ENCODE results near the gene SERPINB1. TPM values are rescaled to one million over a fixed set of nuclear protein-coding genes. Genes with fewer than 3 reads are reported as not detected.

SERPINB1 gene
- total and polyA plus RNA-seq, 2 experiments from 2014 or later: 5.6 to 6.5 TPM

DNA sequence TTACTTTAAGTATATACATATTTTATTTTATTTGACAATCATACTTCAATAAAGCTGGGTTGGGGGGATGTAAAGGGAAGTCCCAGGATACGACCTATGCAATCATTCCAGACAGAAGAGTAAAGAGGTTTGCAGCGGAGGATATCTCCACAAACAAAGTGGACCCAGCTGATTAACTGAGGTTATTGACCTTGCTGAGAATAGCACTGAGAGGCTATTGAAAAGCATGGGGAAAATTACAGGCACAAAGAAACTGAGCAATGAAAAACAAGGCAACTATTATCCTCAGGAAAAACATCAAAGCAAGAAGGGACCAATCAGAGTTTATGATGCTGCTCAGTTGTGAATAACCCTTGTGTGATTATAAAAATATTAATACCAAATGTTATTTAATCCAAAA, 32.6 kb downstream of the SERPINB1 start:
- Histone ChIP-seq H3F3A (replicated peaks; ENCODE audit: low read depth) (no peaks in the 10 kb centered on the region), H3K36me3 (ENCODE audit: insufficient read depth) (no peaks in the 10 kb centered on the region), H3K79me2 (replicated peaks; ENCODE audit: insufficient read depth) (no peaks in the 10 kb centered on the region), H3K9me2 (ENCODE audit: insufficient read depth) (no peaks in the 10 kb centered on the region), H3K4me2 (no peak overlapping the region), H3K4me3 (no peak overlapping the region), H4K20me1 (replicated peaks; ENCODE audit: insufficient read depth) (no peaks in the 10 kb centered on the region), H3K4me1 (ENCODE audit: insufficient read depth) (no peaks in the 10 kb centered on the region), H3K27me3 (ENCODE audit: insufficient read depth) (no peaks in the 10 kb centered on the region), H3K27ac (ENCODE audit: low read depth) (no peak overlapping the region), H2AFZ (no peak overlapping the region)
- H3K4me1 Mint-ChIP-seq: no peaks in the 10 kb centered on the region; the same call in 2 of the 3 replicates
- TF ChIP-seq EZH2 (IDR thresholded peaks at IDR 0.05; ENCODE audit: low read depth, unreplicated experiment) (no peak), ZNF114 (CRISPR knock-in tag; IDR thresholded peaks at IDR 0.05) (no peak), JUNB (IDR thresholded peaks at IDR 0.05; ENCODE audit: unreplicated experiment) (no peak)
- TF ChIP-seq, protein P1, sequence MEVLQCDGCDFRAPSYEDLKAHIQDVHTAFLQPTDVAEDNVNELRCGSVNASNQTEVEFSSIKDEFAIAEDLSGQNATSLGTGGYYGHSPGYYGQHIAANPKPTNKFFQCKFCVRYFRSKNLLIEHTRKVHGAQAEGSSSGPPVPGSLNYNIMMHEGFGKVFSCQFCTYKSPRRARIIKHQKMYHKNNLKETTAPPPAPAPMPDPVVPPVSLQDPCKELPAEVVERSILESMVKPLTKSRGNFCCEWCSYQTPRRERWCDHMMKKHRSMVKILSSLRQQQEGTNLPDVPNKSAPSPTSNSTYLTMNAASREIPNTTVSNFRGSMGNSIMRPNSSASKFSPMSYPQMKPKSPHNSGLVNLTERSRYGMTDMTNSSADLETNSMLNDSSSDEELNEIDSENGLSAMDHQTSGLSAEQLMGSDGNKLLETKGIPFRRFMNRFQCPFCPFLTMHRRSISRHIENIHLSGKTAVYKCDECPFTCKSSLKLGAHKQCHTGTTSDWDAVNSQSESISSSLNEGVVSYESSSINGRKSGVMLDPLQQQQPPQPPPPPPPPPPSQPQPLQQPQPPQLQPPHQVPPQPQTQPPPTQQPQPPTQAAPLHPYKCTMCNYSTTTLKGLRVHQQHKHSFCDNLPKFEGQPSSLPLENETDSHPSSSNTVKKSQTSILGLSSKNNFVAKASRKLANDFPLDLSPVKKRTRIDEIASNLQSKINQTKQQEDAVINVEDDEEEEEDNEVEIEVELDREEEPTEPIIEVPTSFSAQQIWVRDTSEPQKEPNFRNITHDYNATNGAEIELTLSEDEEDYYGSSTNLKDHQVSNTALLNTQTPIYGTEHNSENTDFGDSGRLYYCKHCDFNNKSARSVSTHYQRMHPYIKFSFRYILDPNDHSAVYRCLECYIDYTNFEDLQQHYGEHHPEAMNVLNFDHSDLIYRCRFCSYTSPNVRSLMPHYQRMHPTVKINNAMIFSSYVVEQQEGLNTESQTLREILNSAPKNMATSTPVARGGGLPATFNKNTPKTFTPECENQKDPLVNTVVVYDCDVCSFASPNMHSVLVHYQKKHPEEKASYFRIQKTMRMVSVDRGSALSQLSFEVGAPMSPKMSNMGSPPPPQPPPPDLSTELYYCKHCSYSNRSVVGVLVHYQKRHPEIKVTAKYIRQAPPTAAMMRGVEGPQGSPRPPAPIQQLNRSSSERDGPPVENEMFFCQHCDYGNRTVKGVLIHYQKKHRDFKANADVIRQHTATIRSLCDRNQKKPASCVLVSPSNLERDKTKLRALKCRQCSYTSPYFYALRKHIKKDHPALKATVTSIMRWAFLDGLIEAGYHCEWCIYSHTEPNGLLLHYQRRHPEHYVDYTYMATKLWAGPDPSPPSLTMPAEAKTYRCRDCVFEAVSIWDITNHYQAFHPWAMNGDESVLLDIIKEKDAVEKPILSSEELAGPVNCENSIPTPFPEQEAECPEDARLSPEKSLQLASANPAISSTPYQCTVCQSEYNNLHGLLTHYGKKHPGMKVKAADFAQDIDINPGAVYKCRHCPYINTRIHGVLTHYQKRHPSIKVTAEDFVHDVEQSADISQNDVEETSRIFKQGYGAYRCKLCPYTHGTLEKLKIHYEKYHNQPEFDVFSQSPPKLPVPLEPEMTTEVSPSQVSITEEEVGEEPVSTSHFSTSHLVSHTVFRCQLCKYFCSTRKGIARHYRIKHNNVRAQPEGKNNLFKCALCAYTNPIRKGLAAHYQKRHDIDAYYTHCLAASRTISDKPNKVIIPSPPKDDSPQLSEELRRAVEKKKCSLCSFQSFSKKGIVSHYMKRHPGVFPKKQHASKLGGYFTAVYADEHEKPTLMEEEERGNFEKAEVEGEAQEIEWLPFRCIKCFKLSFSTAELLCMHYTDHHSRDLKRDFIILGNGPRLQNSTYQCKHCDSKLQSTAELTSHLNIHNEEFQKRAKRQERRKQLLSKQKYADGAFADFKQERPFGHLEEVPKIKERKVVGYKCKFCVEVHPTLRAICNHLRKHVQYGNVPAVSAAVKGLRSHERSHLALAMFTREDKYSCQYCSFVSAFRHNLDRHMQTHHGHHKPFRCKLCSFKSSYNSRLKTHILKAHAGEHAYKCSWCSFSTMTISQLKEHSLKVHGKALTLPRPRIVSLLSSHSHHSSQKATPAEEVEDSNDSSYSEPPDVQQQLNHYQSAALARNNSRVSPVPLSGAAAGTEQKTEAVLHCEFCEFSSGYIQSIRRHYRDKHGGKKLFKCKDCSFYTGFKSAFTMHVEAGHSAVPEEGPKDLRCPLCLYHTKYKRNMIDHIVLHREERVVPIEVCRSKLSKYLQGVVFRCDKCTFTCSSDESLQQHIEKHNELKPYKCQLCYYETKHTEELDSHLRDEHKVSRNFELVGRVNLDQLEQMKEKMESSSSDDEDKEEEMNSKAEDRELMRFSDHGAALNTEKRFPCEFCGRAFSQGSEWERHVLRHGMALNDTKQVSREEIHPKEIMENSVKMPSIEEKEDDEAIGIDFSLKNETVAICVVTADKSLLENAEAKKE (CRISPR knock-in tag; IDR thresholded peaks at IDR 0.05): no peak
- TF ChIP-seq, protein P2, sequence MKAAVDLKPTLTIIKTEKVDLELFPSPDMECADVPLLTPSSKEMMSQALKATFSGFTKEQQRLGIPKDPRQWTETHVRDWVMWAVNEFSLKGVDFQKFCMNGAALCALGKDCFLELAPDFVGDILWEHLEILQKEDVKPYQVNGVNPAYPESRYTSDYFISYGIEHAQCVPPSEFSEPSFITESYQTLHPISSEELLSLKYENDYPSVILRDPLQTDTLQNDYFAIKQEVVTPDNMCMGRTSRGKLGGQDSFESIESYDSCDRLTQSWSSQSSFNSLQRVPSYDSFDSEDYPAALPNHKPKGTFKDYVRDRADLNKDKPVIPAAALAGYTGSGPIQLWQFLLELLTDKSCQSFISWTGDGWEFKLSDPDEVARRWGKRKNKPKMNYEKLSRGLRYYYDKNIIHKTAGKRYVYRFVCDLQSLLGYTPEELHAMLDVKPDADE (IDR thresholded peaks at IDR 0.05): no peak
- TF ChIP-seq, protein P3, sequence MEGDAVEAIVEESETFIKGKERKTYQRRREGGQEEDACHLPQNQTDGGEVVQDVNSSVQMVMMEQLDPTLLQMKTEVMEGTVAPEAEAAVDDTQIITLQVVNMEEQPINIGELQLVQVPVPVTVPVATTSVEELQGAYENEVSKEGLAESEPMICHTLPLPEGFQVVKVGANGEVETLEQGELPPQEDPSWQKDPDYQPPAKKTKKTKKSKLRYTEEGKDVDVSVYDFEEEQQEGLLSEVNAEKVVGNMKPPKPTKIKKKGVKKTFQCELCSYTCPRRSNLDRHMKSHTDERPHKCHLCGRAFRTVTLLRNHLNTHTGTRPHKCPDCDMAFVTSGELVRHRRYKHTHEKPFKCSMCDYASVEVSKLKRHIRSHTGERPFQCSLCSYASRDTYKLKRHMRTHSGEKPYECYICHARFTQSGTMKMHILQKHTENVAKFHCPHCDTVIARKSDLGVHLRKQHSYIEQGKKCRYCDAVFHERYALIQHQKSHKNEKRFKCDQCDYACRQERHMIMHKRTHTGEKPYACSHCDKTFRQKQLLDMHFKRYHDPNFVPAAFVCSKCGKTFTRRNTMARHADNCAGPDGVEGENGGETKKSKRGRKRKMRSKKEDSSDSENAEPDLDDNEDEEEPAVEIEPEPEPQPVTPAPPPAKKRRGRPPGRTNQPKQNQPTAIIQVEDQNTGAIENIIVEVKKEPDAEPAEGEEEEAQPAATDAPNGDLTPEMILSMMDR (conservative IDR thresholded peaks at IDR 0.05; ENCODE audit: low read depth in 2 of 2): no peak
- no peak overlapping the region for H3K4me3 Mint-ChIP-seq
- peaks cover 10% of the 10 kb centered on the region for H3K27me3 Mint-ChIP-seq (ENCODE audit: insufficient read depth, low read depth, poor library complexity)
- H3K9me3 Mint-ChIP-seq: no peaks in the 10 kb centered on the region
- H3K36me3 Mint-ChIP-seq (ENCODE audit: low read depth): no peaks in the 10 kb centered on the region
- DNase-seq (ENCODE audit: low spot score) (no peak), ATAC-seq (no peak)
- no peak overlapping the region for H3K27ac Mint-ChIP-seq

All from GM23338 (cell line).